Right ventricle myocardium inferior (tissue), 1 donor: ENCODE measurements around the gene IQCK. TPM values are rescaled to one million over a fixed set of nuclear protein-coding genes. Genes with fewer than 3 reads are reported as not detected.

Experiments used
- ATAC-seq: fragments of 200-7000 bp; cut with Tn5 transposase; one replicate; pipeline ENCODE4 v1.9.1; 2020; ENCODE audit warnings: mild to moderate bottlenecking, moderate library complexity
- DNase-seq: peaks from one replicate; pipeline ENCODE4 v3.0.0; 2021; ENCODE audit errors: missing footprints
- intact Hi-C: fragments of 100-400 bp; cut with DNase I; formaldehyde crosslinking; loops from one replicate; pipeline ENCODE4 v1.11.0; 2022
- total RNA-seq: library from RNA; stranded (reverse); fragmentation: NEBNext Ultra II Directional; extraction: Animal tissue kit (Norgen Biotek cat#: 25700); gene quantifications from one replicate; pipeline ENCODE4 v1.2.1, GENCODE V29; 2021
- donor health status: DM: no; HTN: yes; CAD: no; lungs with severe emphysema.

Gene IQCK
- total RNA-seq, 1 donor from 2014 or later = 5.2 TPM

DNA sequence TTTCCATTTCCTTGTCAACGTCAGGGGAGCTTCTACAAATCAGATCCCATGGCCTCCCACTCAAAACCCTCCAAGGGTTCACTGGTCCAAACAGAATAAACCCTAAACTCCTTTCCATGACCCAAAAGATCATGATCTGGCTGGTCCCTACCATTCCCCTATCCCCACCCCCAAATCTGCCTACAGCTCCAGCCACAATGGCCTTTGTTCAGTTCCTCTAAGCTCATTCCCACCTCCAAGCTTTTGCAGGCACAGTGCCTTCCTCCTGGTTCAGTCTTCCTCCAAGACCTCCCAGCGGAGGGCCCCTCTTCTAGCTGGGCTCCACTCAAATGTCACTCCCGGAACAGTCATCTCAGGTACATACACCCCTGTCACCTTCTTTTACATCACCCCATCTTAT is 164.6 kb downstream of the IQCK start:
- DNase-seq (no peak), ATAC-seq (no peak)
- intact Hi-C loops = loop anchor here (2.0 to 5.0 kb wide), 4 partner anchors 40 to 215 kb away; partner anchors contain the start of genes IQCK and KNOP1

- ATAC-seq (peak; percentile 66), DNase-seq (no peak)
- intact Hi-C loops = loop anchor here (2.0 to 5.0 kb wide), 4 partner anchors 41 to 216 kb away; partner anchors contain the start of genes IQCK and KNOP1
Measured at GRCh38 chr16:19883296-19883965, 165.4 kb downstream of the IQCK start.

DNA sequence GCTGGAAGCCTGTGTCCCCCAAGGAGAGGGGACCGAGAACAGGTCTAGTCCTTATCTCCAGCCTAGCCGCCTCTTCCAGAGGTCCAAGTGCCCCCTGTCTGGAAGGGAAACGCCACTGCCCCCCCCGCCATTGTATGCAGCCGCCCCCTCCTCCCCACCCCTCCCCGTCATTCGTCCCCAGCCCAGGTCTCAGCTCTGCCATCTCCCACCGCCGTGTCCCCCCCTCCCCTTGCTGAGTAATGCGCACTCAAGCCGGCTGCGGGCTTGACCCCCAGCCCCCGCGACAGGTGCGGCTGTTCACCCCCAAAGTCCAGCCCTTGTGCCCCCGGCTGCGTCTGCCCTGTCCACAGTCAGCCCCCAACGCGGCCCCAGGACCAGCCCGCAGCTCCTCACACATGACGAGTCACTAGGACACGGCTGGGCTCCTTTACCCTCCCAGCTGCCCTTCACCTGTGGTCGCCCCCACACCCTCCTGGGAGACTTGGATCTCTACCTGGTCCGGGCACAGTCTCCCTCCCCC is 166.0 kb downstream of the IQCK start:
- no peak for DNase-seq
- peak; percentile 9 for ATAC-seq
- intact Hi-C loops = loop anchor here (2.0 to 5.0 kb wide), 4 partner anchors 42 to 217 kb away; partner anchors contain the start of genes IQCK and KNOP1

DNA sequence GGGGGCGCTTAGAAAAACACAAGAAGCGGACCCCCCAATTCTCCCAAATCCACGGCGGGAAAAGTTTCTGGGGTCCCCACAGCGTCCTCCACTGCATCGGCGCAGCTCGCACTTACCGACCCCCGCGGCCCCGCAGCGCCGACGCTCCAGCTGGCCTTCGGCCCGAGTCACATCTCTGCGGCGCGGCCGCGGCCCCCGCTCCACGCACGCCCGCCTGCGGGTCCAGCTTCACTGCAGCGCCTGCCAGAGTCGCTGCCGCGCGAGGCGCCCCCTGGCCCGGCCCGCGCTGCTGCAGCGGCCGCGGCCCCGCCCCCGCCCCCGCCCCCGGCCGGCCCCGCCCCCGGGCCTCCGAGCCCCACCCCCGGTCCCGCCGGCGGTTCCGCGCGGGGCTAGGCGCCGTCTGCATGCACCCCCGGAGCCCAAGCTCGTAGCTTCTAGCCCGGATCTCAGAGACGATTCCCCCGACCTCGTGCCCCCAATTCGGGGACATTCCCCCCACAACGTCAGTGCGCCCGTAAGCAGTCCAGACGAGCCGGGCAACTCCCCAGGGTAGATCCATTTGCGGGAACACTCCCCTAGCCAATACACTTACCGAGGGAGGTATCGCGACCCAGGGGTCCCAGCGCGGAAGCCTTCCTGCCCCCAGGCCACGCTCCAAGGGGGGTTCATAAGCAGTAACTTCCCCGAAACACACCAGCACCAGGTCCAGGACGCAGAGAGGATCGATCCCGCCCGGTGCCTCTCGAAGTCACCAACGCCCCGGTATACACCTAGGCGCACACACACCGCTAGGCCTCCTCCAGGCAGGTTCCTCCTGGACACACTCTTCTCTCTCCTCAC is 166.8 kb downstream of the IQCK start, which contains the start of gene GPRC5B:
Gene GPRC5B (minus strand): TSS at position 238 of the 840 bp plus-strand sequence. CDS start 12,003 bp downstream, outside the sequence.
- intact Hi-C loops = loop anchor here (5.0 kb wide), 2 partner anchors 43 to 218 kb away; no protein-coding TSS in a partner anchor
- DNase-seq (no peak), ATAC-seq (peak; percentile 71)

DNA sequence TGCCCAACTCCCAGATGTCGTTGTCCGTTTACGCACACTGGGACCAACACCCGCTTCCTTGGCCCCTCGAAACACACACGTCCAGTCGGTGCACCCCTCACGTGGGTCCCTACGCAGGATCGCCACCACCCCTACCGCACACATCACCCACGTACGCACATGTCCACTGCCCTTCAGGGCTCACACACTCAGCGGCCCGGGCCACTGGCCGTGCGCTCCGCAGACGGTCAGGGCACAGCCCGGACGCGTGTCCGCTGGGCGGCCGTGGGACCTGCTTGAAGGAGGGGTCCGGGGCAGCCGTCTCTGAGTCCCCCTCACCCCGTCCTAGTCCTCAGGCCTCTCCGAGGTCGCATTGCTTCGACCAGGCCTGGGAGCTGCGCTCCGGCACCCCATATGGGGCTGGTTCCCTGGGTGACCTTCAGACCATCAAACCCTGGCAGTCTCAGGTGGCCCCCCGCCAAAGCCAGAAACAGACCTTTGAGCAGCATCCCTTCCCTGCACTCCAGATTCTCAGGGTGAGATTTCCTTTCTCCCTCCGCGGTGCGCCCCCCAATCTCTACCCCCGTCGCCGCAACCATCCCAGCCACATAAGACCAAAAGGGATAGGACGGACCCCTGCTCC is 167.5 kb downstream of the IQCK start:
- no peak for DNase-seq
- intact Hi-C loops = loop anchor here (1.0 to 2.0 kb wide), 2 partner anchors 284 to 327 kb away; no protein-coding TSS in a partner anchor
- peak; percentile 20 for ATAC-seq

GRCh38 chr16:19886073-19886941 is 168.2 kb downstream of the IQCK start:
- intact Hi-C loops = loop anchor here (1.0 to 2.0 kb wide), 2 partner anchors 285 to 328 kb away; no protein-coding TSS in a partner anchor
- peak; percentile 57 for ATAC-seq
- no peak for DNase-seq

- intact Hi-C loops = no loop called here
- DNase-seq (no peak), ATAC-seq (no peak)
Measured at GRCh38 chr16:19888834-19889233, 170.8 kb downstream of the IQCK start.

GRCh38 chr16:19890901-19891300 is 172.8 kb downstream of the IQCK start:
- ATAC-seq (no peak), DNase-seq (no peak)
- intact Hi-C loops = no loop called here

DNA sequence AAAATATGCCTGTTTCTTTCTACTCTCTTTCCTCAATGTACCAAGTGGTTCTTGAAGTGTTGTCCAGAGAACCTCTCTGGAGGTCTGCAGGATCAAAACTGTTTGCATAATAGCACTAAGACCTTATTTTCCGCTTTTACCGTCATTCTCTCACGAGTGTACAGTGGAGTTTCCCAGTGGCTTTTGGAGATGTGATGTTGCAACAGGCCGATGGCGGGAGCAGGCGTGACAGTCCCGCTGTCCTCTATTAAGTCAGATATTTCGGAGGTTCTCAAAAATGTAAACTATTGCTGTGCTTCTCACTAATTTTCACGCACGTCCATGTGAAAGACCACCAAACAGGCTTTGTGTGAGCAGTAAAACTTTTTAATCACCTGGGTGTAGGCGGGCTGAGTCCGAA is 174.8 kb downstream of the IQCK start:
- DNase-seq = no peak
- intact Hi-C loops = no loop called here

GRCh38 chr16:19894586-19894985 is 176.5 kb downstream of the IQCK start:
- intact Hi-C loops = no loop called here
- ATAC-seq (no peak), DNase-seq (no peak)

More for the DNA sequence above, 174.8 kb downstream of the IQCK start:
- ATAC-seq = no peak

GRCh38 chr16:19896951-19897350 is 178.9 kb downstream of the IQCK start:
- intact Hi-C loops = no loop called here
- ATAC-seq (no peak), DNase-seq (no peak)

GRCh38 chr16:19898166-19898565 is 180.1 kb downstream of the IQCK start:
- DNase-seq (no peak), ATAC-seq (no peak)
- intact Hi-C loops = no loop called here

- intact Hi-C loops = no loop called here
- peak; percentile 35 for ATAC-seq
- no peak for DNase-seq
Measured at GRCh38 chr16:19898924-19899604, 181.0 kb downstream of the IQCK start.

GRCh38 chr16:19899605-19899955 is 181.5 kb downstream of the IQCK start:
- ATAC-seq (no peak), DNase-seq (no peak)
- intact Hi-C loops = no loop called here

GRCh38 chr16:19901164-19901563 is 183.1 kb downstream of the IQCK start:
- DNase-seq = no peak
- intact Hi-C loops = no loop called here
- ATAC-seq = no peak

GRCh38 chr16:19907161-19907992 is 189.3 kb downstream of the IQCK start:
- ATAC-seq = peak; percentile 89
- peak; percentile 83 for DNase-seq
- intact Hi-C loops = loop anchor here (5.0 kb wide), 1 partner anchor 395 kb away; no protein-coding TSS in a partner anchor
